GM23338 (cell line): ENCODE results near the gene THBS2. TPM values are rescaled to one million over a fixed set of nuclear protein-coding genes. Genes with fewer than 3 reads are reported as not detected.

Source experiments
- ATAC-seq: fragments of 200-7000 bp; cut with Tn5 transposase; 3 replicates; pipeline ENCODE4 v1.9.1; 2020
- DNase-seq: peaks from one replicate; pipeline ENCODE4 v3.0.0-alpha.2; 2015; ENCODE audit warnings: low spot score
- H2AFZ ChIP-seq: fragments of 200-600 bp; sonication (generic); 2 replicates; pipeline ENCODE4 v1.8.0; 2016; ENCODE audit warnings: antibody characterized with exemption, mild to moderate bottlenecking, moderate library complexity
- H3F3A ChIP-seq: fragments of 200-600 bp; sonication (generic); replicated peaks from 2 replicates; pipeline ENCODE4 v1.8.0; 2017; ENCODE audit warnings: antibody characterized with exemption, mixed run types, low read depth
- H3K27ac ChIP-seq: fragments of 200-600 bp; sonication (generic); 2 replicates; pipeline ENCODE4 v1.6.1; 2016; ENCODE audit warnings: low read depth
- H3K27me3 ChIP-seq: fragments of 200-600 bp; sonication (generic); 2 replicates; pipeline ENCODE4 v1.8.0; 2016; ENCODE audit warnings: mild to moderate bottlenecking, mixed run types, moderate library complexity; ENCODE audit not compliant: insufficient read depth
- H3K36me3 ChIP-seq: fragments of 200-600 bp; sonication (generic); 2 replicates; pipeline ENCODE4 v1.8.0; 2016; ENCODE audit warnings: mild to moderate bottlenecking; ENCODE audit not compliant: insufficient read depth
- H3K4me1 ChIP-seq: fragments of 200-600 bp; sonication (generic); 2 replicates; pipeline ENCODE4 v1.8.0; 2016; ENCODE audit warnings: mild to moderate bottlenecking, moderate library complexity; ENCODE audit not compliant: insufficient read depth
- H3K4me2 ChIP-seq: fragments of 200-600 bp; sonication (generic); 2 replicates; pipeline ENCODE4 v1.7.1; 2017; ENCODE audit warnings: mixed run types
- H3K4me3 ChIP-seq: fragments of 200-600 bp; sonication (generic); 2 replicates; pipeline ENCODE4 v1.6.1; 2016; ENCODE audit warnings: mixed run types
- H3K79me2 ChIP-seq: fragments of 200-600 bp; sonication (generic); replicated peaks from 2 replicates; pipeline ENCODE4 v1.8.0; 2017; ENCODE audit warnings: mild to moderate bottlenecking; ENCODE audit not compliant: insufficient read depth
- H3K9me2 ChIP-seq: fragments of 200-600 bp; sonication (generic); 2 replicates; pipeline ENCODE4 v1.8.0; 2017; ENCODE audit not compliant: insufficient read depth
- H4K20me1 ChIP-seq: fragments of 200-600 bp; sonication (generic); replicated peaks from 2 replicates; pipeline ENCODE4 v1.8.0; 2017; ENCODE audit warnings: mild to moderate bottlenecking; ENCODE audit not compliant: insufficient read depth
- H3K27ac Mint-ChIP-seq: 2 replicates; pipeline ENCODE4 v1.8.0; 2020; ENCODE audit warnings: inconsistent platforms, mild to moderate bottlenecking, moderate library complexity, mixed read lengths
- H3K27me3 Mint-ChIP-seq: 3 replicates; pipeline ENCODE4 v1.8.0; 2022; ENCODE audit warnings: low read depth, mild to moderate bottlenecking, moderate library complexity, mixed read lengths, inconsistent platforms; ENCODE audit not compliant: insufficient read depth, poor library complexity
- H3K36me3 Mint-ChIP-seq: 3 replicates; pipeline ENCODE4 v1.8.0; 2021; ENCODE audit warnings: low read depth, mild to moderate bottlenecking, inconsistent platforms, moderate library complexity, mixed read lengths
- H3K4me1 Mint-ChIP-seq: 3 replicates; pipeline ENCODE4 v1.8.0; 2020; ENCODE audit warnings: mild to moderate bottlenecking, inconsistent platforms, mixed read lengths
- H3K4me3 Mint-ChIP-seq: 3 replicates; pipeline ENCODE4 v1.8.0; 2021; ENCODE audit warnings: moderate library complexity, mild to moderate bottlenecking, inconsistent platforms, mixed read lengths
- H3K9me3 Mint-ChIP-seq: 3 replicates; pipeline ENCODE4 v1.8.0; 2020; ENCODE audit warnings: moderate library complexity, mild to moderate bottlenecking, inconsistent platforms, mixed read lengths
- CREB1 ChIP-seq: fragments of 250-450 bp; sonication (Bioruptor Pico); IDR thresholded peaks from 2 replicates; pipeline ENCODE4 v1.5.0; 2020; ENCODE audit warnings: low read depth, mild to moderate bottlenecking, moderate library complexity
- EZH2 ChIP-seq: fragments of 200-600 bp; sonication (generic); IDR thresholded peaks from one replicate; pipeline ENCODE4 v1.8.0; 2017; ENCODE audit warnings: antibody characterized with exemption, mild to moderate bottlenecking, low read depth; ENCODE audit not compliant: unreplicated experiment
- EZH2phosphoT487 ChIP-seq: fragments of 200-600 bp; sonication (generic); IDR thresholded peaks from one replicate; pipeline ENCODE4 v1.8.1; 2018; ENCODE audit warnings: antibody characterized with exemption; ENCODE audit not compliant: unreplicated experiment
- JUNB ChIP-seq: IDR thresholded peaks from one replicate; pipeline ENCODE4 v1.6.1; 2016; ENCODE audit warnings: antibody characterized with exemption; ENCODE audit not compliant: unreplicated experiment
- NANOG ChIP-seq: IDR thresholded peaks from 2 replicates; pipeline ENCODE4 v1.6.1; 2016; ENCODE audit warnings: antibody characterized with exemption, borderline replicate concordance
- POLR2AphosphoS5 ChIP-seq: IDR thresholded peaks from 2 replicates; pipeline ENCODE4 v1.6.1; 2016; ENCODE audit warnings: antibody characterized with exemption, low read depth
- STAT1 ChIP-seq: IDR thresholded peaks from one replicate; pipeline ENCODE4 v1.6.1; 2016; ENCODE audit warnings: antibody characterized with exemption; ENCODE audit not compliant: unreplicated experiment
- ZNF114 ChIP-seq: fragments of 250-450 bp; sonication (Bioruptor Pico); IDR thresholded peaks from 2 replicates; pipeline ENCODE4 v1.5.0; 2020; ENCODE audit warnings: mild to moderate bottlenecking, moderate library complexity
- ZNF331 ChIP-seq: fragments of 250-450 bp; sonication (Bioruptor Pico); IDR thresholded peaks from 2 replicates; pipeline ENCODE4 v1.5.0; 2020; ENCODE audit warnings: low read depth, mild to moderate bottlenecking, moderate library complexity
- polyA plus RNA-seq: library from polyadenylated mRNA; unstranded; fragments of >200 nt; fragmentation: Nextera tagmentation; extraction: Ambion mirVana; gene quantifications from 2 replicates; pipeline ENCODE4 v1.2.1, GENCODE V29; 2016
- total RNA-seq: library from RNA; depleted of rRNA; stranded (reverse); fragments of >200 nt; shearing (Covaris generic); gene quantifications from 2 replicates; pipeline ENCODE4 v1.2.3, GENCODE V29; 2014
- TF ChIP-seq, protein P1 (sequence below), 2 experiments: fragments of 200-600 bp in 1 of 2; sonication (generic) in 1 of 2; conservative IDR thresholded peaks; 2 replicates each; pipeline versions ENCODE4 v1.5.1 to v1.6.1; 2016 to 2017; ENCODE audit warnings: antibody characterized with exemption in 2 of 2, low read depth in 2 of 2, mild to moderate bottlenecking in 2 of 2, moderate library complexity in 1 of 2
- TF ChIP-seq, protein P2 (sequence below): IDR thresholded peaks from one replicate; pipeline ENCODE4 v1.6.1; 2018; ENCODE audit warnings: antibody characterized with exemption; ENCODE audit not compliant: unreplicated experiment
- TF ChIP-seq, protein P3 (sequence below): IDR thresholded peaks from 2 replicates; pipeline ENCODE4 v1.6.1; 2016; ENCODE audit warnings: antibody characterized with exemption

Gene THBS2
- total and polyA plus RNA-seq, 2 experiments from 2014 or later: 7.9 to 44.7 TPM

DNA sequence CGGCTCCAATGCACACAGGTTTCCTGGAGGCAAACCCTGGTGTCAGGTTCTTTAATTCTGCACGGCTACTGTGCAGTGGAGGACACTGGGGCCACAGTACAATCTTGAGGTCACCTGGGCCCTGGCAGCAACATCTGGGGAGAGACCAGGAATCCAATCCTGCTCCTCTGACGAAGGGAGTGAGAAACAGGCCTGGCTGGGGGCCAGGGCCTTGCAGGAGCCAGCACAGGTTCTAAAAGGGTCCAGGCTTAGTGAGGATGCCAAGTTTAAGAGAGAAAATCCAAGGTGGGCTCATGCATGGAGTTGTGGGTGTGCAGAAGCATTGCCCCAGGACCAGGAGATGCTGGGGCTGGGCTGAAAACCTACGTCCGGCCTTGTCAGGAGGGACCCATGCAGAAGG, 12.6 kb upstream of the THBS2 start:
- H3K4me1 ChIP-seq: peaks cover 10% of the 10 kb centered on the region
- Mint-ChIP-seq H3K4me3 (no peak overlapping the region), H3K27me3 (no peaks in the 10 kb centered on the region), H3K27ac (no peak overlapping the region), H3K9me3 (peaks cover 11% of the 10 kb centered on the region; the same call in 2 of the 3 replicates), H3K36me3 (peaks cover 10% of the 10 kb centered on the region; the same call in 1 of the 3 replicates), H3K4me1 (peaks cover 27% of the 10 kb centered on the region)
- H3K9me2 ChIP-seq: no peaks in the 10 kb centered on the region; the same call in 1 of the 2 replicates
- ATAC-seq: no peak
- no peak overlapping the region for H3K4me3 ChIP-seq
- H3K4me2 ChIP-seq: no peak overlapping the region
- no peak for DNase-seq
- no peaks in the 10 kb centered on the region for H3K79me2 ChIP-seq
- no peaks in the 10 kb centered on the region for H3F3A ChIP-seq
- H3K27me3 ChIP-seq: no peaks in the 10 kb centered on the region
- TF ChIP-seq NANOG: no peak
- no peak for TF ChIP-seq CREB1 (CRISPR knock-in tag)
- H2AFZ ChIP-seq: no peak overlapping the region
- no peaks in the 10 kb centered on the region; the same call in 1 of the 2 replicates for H3K36me3 ChIP-seq
- no peak overlapping the region for H3K27ac ChIP-seq
- no peaks in the 10 kb centered on the region for H4K20me1 ChIP-seq

DNA sequence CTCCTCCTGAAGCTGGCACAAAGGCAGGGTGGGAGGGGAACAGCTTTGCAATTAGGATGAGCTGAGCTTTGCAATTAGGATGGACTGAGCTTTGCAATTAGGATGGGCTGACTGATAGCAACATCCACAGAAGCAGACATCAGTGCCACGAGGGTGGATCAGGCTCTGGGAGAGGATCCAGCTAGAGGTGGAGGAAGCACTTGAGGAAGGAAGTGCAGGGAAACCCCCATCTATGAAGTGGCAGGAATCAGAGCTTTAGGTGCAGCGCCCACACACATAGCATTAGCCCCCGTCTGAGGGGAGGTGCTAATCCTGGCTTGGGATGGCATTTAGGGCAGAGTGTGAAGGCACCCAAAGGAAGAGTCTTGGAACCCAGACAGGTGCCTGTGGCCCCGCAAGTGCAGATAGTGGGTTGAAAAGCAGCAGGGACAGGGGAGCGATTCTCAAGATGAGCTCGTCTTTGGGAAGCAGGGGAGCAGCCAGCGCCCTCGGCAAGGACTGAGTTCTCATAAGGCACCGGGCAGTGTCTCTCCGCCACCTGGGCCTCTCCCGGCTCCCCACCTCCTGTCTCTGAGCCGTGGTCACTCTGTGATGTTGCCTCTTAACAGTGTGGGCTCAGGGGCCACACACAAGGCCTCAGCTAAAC, 12.0 kb upstream of the THBS2 start:
- peaks cover 5% of the 10 kb centered on the region for H3K4me1 ChIP-seq
- Mint-ChIP-seq H3K27ac (no peak overlapping the region), H3K4me3 (no peak overlapping the region), H3K4me1 (peaks cover 21% of the 10 kb centered on the region), H3K36me3 (peaks cover 10% of the 10 kb centered on the region; the same call in 1 of the 3 replicates), H3K27me3 (peaks cover 3% of the 10 kb centered on the region), H3K9me3 (peaks cover 11% of the 10 kb centered on the region; the same call in 2 of the 3 replicates)
- H3K4me2 ChIP-seq: no peak overlapping the region
- H4K20me1 ChIP-seq: no peaks in the 10 kb centered on the region
- ATAC-seq (no peak), DNase-seq (no peak)
- no peaks in the 10 kb centered on the region for H3F3A ChIP-seq
- H3K27ac ChIP-seq: no peak overlapping the region
- H3K79me2 ChIP-seq: no peaks in the 10 kb centered on the region
- H3K4me3 ChIP-seq: no peak overlapping the region
- no peaks in the 10 kb centered on the region; the same call in 1 of the 2 replicates for H3K9me2 ChIP-seq
- no peaks in the 10 kb centered on the region; the same call in 1 of the 2 replicates for H3K36me3 ChIP-seq
- H3K27me3 ChIP-seq: no peaks in the 10 kb centered on the region
- no peak overlapping the region for H2AFZ ChIP-seq
- TF ChIP-seq, protein P1, sequence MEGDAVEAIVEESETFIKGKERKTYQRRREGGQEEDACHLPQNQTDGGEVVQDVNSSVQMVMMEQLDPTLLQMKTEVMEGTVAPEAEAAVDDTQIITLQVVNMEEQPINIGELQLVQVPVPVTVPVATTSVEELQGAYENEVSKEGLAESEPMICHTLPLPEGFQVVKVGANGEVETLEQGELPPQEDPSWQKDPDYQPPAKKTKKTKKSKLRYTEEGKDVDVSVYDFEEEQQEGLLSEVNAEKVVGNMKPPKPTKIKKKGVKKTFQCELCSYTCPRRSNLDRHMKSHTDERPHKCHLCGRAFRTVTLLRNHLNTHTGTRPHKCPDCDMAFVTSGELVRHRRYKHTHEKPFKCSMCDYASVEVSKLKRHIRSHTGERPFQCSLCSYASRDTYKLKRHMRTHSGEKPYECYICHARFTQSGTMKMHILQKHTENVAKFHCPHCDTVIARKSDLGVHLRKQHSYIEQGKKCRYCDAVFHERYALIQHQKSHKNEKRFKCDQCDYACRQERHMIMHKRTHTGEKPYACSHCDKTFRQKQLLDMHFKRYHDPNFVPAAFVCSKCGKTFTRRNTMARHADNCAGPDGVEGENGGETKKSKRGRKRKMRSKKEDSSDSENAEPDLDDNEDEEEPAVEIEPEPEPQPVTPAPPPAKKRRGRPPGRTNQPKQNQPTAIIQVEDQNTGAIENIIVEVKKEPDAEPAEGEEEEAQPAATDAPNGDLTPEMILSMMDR (conservative IDR thresholded peaks at IDR 0.05; ENCODE audit: low read depth in 2 of 2): no peak
- TF ChIP-seq EZH2 (no peak), STAT1 (no peak), NANOG (no peak), ZNF331 (CRISPR knock-in tag) (no peak), EZH2phosphoT487 (no peak), CREB1 (CRISPR knock-in tag) (no peak), ZNF114 (no peak), JUNB (no peak), POLR2AphosphoS5 (no peak)
- TF ChIP-seq, protein P2, sequence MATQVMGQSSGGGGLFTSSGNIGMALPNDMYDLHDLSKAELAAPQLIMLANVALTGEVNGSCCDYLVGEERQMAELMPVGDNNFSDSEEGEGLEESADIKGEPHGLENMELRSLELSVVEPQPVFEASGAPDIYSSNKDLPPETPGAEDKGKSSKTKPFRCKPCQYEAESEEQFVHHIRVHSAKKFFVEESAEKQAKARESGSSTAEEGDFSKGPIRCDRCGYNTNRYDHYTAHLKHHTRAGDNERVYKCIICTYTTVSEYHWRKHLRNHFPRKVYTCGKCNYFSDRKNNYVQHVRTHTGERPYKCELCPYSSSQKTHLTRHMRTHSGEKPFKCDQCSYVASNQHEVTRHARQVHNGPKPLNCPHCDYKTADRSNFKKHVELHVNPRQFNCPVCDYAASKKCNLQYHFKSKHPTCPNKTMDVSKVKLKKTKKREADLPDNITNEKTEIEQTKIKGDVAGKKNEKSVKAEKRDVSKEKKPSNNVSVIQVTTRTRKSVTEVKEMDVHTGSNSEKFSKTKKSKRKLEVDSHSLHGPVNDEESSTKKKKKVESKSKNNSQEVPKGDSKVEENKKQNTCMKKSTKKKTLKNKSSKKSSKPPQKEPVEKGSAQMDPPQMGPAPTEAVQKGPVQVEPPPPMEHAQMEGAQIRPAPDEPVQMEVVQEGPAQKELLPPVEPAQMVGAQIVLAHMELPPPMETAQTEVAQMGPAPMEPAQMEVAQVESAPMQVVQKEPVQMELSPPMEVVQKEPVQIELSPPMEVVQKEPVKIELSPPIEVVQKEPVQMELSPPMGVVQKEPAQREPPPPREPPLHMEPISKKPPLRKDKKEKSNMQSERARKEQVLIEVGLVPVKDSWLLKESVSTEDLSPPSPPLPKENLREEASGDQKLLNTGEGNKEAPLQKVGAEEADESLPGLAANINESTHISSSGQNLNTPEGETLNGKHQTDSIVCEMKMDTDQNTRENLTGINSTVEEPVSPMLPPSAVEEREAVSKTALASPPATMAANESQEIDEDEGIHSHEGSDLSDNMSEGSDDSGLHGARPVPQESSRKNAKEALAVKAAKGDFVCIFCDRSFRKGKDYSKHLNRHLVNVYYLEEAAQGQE: no peak
- TF ChIP-seq, protein P3, sequence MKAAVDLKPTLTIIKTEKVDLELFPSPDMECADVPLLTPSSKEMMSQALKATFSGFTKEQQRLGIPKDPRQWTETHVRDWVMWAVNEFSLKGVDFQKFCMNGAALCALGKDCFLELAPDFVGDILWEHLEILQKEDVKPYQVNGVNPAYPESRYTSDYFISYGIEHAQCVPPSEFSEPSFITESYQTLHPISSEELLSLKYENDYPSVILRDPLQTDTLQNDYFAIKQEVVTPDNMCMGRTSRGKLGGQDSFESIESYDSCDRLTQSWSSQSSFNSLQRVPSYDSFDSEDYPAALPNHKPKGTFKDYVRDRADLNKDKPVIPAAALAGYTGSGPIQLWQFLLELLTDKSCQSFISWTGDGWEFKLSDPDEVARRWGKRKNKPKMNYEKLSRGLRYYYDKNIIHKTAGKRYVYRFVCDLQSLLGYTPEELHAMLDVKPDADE: no peak
